HepG2 (cell line): ENCODE results near the gene U2SURP. TPM values are rescaled to one million over a fixed set of nuclear protein-coding genes. Genes with fewer than 3 reads are reported as not detected.
A peak's percentile ranks its signal among the peaks of the same experiment; 100 is the strongest.

Experiments used
- ATAC-seq: fragments of 200-7000 bp; cut with Tn5 transposase; 3 replicates; pipeline ENCODE4 v1.9.1; 2020; ENCODE audit warnings: mild to moderate bottlenecking, moderate library complexity
- BruUV-seq: library from RNA; stranded (reverse); fragments of 400-500 nt; replicated peaks from 2 replicates; lab custom pipeline; 2021; lab: Mats Ljungman, UMichigan
- CTCF ChIA-PET: fragments of 300-600 bp; formaldehyde crosslinking; extraction: SDS; loops from one replicate; lab custom pipeline; 2021; ENCODE audit warnings: low total read pairs, inconsistent platforms, low intra/inter-chr PET ratio; lab: Yijun Ruan, JAX
- POLR2A ChIA-PET: fragments of 350-600 bp; sonication (Branson Sonifier 250); formaldehyde crosslinking; loops from one replicate; lab custom pipeline; 2020; ENCODE audit warnings: antibody characterized with exemption, inconsistent platforms; lab: Yijun Ruan, JAX
- DNase-seq: peaks from one replicate; pipeline ENCODE4 v3.0.0-alpha.2; 2015; ENCODE audit warnings: low spot score
- FAIRE-seq: peaks from 3 replicates; lab custom pipeline; 2011; peaks lifted over from hg19 to GRCh38; lab: Jason Lieb, UNC
- H2AFZ ChIP-seq: one replicate; pipeline ENCODE4 v1.6.1; 2011; ENCODE audit warnings: low read length, inconsistent platforms
- H3K27ac ChIP-seq: fragments of 300-600 bp; 3 replicates; pipeline ENCODE4 v1.8.0; 2011; ENCODE audit warnings: mixed run types, mild to moderate bottlenecking, mixed read lengths, low read length, inconsistent platforms; ENCODE audit not compliant: insufficient read depth; ENCODE audit errors: extremely low read length
- H3K27me3 ChIP-seq, 2 experiments: fragments of 200-600 bp in 1 of 2; 2 replicates in 1 of 2; 3 replicates in 1 of 2; pipeline versions ENCODE4 v1.6.0 to v1.8.0; 2011; ENCODE audit warnings: low read length in 2 of 2, mild to moderate bottlenecking in 2 of 2, moderate library complexity in 2 of 2, inconsistent platforms in 1 of 2; ENCODE audit not compliant: insufficient read depth in 2 of 2, control insufficient read depth in 1 of 2
- H3K36me3 ChIP-seq, 2 experiments: fragments of 200-600 bp in 1 of 2; replicated peaks in 1 of 2; 2 replicates in 1 of 2; 3 replicates in 1 of 2; pipeline versions ENCODE4 v1.5.1 to v1.8.0; 2011; ENCODE audit warnings: low read length in 2 of 2, inconsistent platforms in 1 of 2; ENCODE audit not compliant: insufficient read depth in 2 of 2, control insufficient read depth in 1 of 2
- H3K4me1 ChIP-seq: 2 replicates; pipeline ENCODE4 v1.5.1; 2012; ENCODE audit warnings: low read length, inconsistent platforms; ENCODE audit not compliant: insufficient read depth
- H3K4me2 ChIP-seq: 2 replicates; pipeline ENCODE4 v1.6.0; 2011; ENCODE audit warnings: low read depth, low read length, inconsistent platforms
- H3K4me3 ChIP-seq, 3 experiments: fragments of 200-600 bp in 1 of 3; sonication (generic), shearing (Covaris generic) in 1 of 3; replicated peaks in 1 of 3; 2 replicates each; pipeline ENCODE4 v1.5.1; 2011 to 2016; ENCODE audit warnings: low read length in 3 of 3, inconsistent platforms in 2 of 3, low read depth in 2 of 3, mild to moderate bottlenecking in 2 of 3, control low read depth in 1 of 3, mixed read lengths in 1 of 3; ENCODE audit not compliant: insufficient read depth in 1 of 3
- H3K79me2 ChIP-seq: one replicate; pipeline ENCODE4 v1.6.1; 2011; ENCODE audit warnings: low read length, inconsistent platforms; ENCODE audit not compliant: insufficient read depth
- H3K9ac ChIP-seq: 2 replicates; pipeline ENCODE4 v1.6.0; 2011; ENCODE audit warnings: mild to moderate bottlenecking, low read depth, low read length, inconsistent platforms; ENCODE audit not compliant: insufficient read depth
- H3K9me3 ChIP-seq: 2 replicates; pipeline ENCODE4 v1.5.1; 2012; ENCODE audit warnings: mild to moderate bottlenecking, low read length
- H4K20me1 ChIP-seq: 2 replicates; pipeline ENCODE4 v1.6.0; 2011; ENCODE audit warnings: inconsistent platforms, mild to moderate bottlenecking, low read length, moderate library complexity; ENCODE audit not compliant: insufficient read depth
- CEBPB ChIP-seq: IDR thresholded peaks from 2 replicates; pipeline ENCODE4 v1.6.1; 2011; ENCODE audit warnings: low read depth, low read length, improper control_type of control experiment, borderline replicate concordance
- DR1 ChIP-seq: sonication (generic); formaldehyde crosslinking; IDR thresholded peaks from 2 replicates; pipeline ENCODE4 v1.8.0; 2021; ENCODE audit warnings: mild to moderate bottlenecking, missing genetic modification reagents, inconsistent platforms
- ZMAT5 ChIP-seq: sonication (generic); formaldehyde crosslinking; IDR thresholded peaks from 2 replicates; pipeline ENCODE4 v1.5.0; 2020; ENCODE audit warnings: mild to moderate bottlenecking, low read depth, missing genetic modification reagents, borderline replicate concordance
- WGBS: methylation state at CpG from one replicate; pipeline ENCODE4 v1.1.6; 2017; ENCODE audit warnings: low lambda C conversion rate; 5-methylcytosine and 5-hydroxymethylcytosine counted together
- in situ Hi-C: cut with HindIII; loops from 2 replicates; pipeline ENCODE4 v1.10.0; 2017; ENCODE audit warnings: low pct_unique_long_range_greater_than_20kb; ENCODE audit not compliant: extremely low pct_ligation_motif_present
- intact Hi-C: fragments of 100-400 bp; cut with micrococcal nuclease; formaldehyde crosslinking; loops from one replicate; pipeline ENCODE4 v1.10.0; 2022; ENCODE audit not compliant: unreplicated experiment
- polyA plus RNA-seq, 8 experiments: library from polyadenylated mRNA; depleted of rRNA in 3 of 8; stranded (reverse) in 7 of 8; unstranded in 1 of 8; fragments of >200 nt; fragmentation: Illumina TruSeq in 4 of 8; extraction: Trizol in 4 of 8; gene quantifications; 2 replicates each; pipeline versions ENCODE4 v1.2.1 to v1.2.3, GENCODE V29; 2011 to 2016; ENCODE audit warnings: low read depth in 4 of 8, missing spikeins in 1 of 8, mixed read lengths in 1 of 8; ENCODE audit not compliant: insufficient read depth in 1 of 8
- total RNA-seq, 5 experiments: library from RNA; depleted of rRNA; stranded (reverse); fragments of >200 nt; fragmentation: Illumina TruSeq; extraction: Trizol; gene quantifications; 2 replicates each; pipeline ENCODE4 v1.2.3, GENCODE V29; 2016; ENCODE audit warnings: low read depth in 1 of 5

The U2SURP gene
- total and polyA plus RNA-seq, 2 of the 13 experiments (the other 11 are each of a cell fraction or from before 2014, with no cell fraction given): 55.9 to 173 TPM

- no peak for TF ChIP-seq ZMAT5 (CRISPR knock-in tag)
Measured at GRCh38 chr3:143081844-143082778, 80.7 kb downstream of the U2SURP start (continued).

- no peak overlapping the region for H2AFZ ChIP-seq
- H3K27ac ChIP-seq: no peak overlapping the region
- TF ChIP-seq DR1 (CRISPR knock-in tag): no peak
- TF ChIP-seq CEBPB: peak; percentile 53; the same call in 1 of the 2 replicates
- H3K4me2 ChIP-seq: no peak overlapping the region
- no peaks in the 10 kb centered on the region for H3K79me2 ChIP-seq
- ChIA-PET POLR2A (no interaction called here), CTCF (no interaction called here)
- H3K4me3 ChIP-seq: no peak overlapping the region
- DNase-seq: no peak
- intact Hi-C loops: no loop called here
- no peak overlapping the region for H3K9ac ChIP-seq
- no peaks in the 10 kb centered on the region for H3K36me3 ChIP-seq
- FAIRE-seq: no peak
- in situ Hi-C loops: no loop called here
- 10% methylated on average over 2 of the region's 3 CpGs for WGBS
- H3K4me1 ChIP-seq: no peaks in the 10 kb centered on the region
- no peak; the same call in 1 of the 3 replicates for ATAC-seq
- H3K27me3 ChIP-seq: peaks cover 2 to 6% of the 10 kb centered on the region in 2 experiments; a peak in 2 of 5 replicates
- no peaks in the 10 kb centered on the region for H3K9me3 ChIP-seq
- H4K20me1 ChIP-seq: no peaks in the 10 kb centered on the region
- BruUV-seq: no TSS peak
Measured at GRCh38 chr3:143083781-143084180, 82.4 kb downstream of the U2SURP start.
